Esophagus squamous epithelium (tissue), 4 donors: ENCODE data around the gene CPED1.

Experiments used
- CTCF ChIP-seq, 6 experiments: fragments of 450-650 bp in 4 of 6; fragments of 200-600 bp in 2 of 6; sonication (generic) in 2 of 6; IDR thresholded peaks; one replicate each; pipeline ENCODE4 v1.5.1; 2016 to 2019; ENCODE audit warnings: antibody characterized with exemption in 6 of 6, mild to moderate bottlenecking in 4 of 6, moderate library complexity in 4 of 6
- POLR2A ChIP-seq, 4 donors: fragments of 450-650 bp; IDR thresholded peaks; one replicate each; pipeline ENCODE4 v1.6.1; 2017; ENCODE audit warnings: antibody characterized with exemption in 4 of 4, mild to moderate bottlenecking in 4 of 4, moderate library complexity in 3 of 4

DNA sequence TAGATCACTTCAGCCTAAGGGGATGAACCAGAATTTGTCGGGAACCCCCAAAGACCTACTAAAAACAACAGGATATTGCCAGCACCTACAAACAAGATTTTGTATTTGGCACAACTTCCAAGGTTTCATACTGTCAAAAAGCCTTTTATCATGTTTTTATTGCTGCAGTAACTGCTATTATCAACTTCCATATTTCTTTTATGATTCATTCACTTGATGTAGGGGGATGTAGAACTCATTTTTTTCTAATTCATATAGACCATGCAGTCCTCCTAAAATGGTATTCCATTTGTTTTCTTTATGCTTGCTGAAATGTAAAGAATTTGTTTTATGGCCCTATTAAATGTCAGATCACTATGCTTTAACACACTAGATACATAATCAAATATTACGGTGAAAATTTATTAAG is 310.3 kb downstream of the CPED1 start:
- TF ChIP-seq CTCF (IDR thresholded peaks at IDR 0.05) (no peak), POLR2A (IDR thresholded peaks at IDR 0.05) (no peak)
